Testis (tissue), 2 donors: Measurements from ENCODE around the gene BAG5.

Source experiments
- CTCF ChIP-seq, 3 experiments: fragments of 450-650 bp in 2 of 3; fragments of 200-600 bp in 1 of 3; sonication (generic) in 1 of 3; IDR thresholded peaks; one replicate each; pipeline ENCODE4 v1.5.1; 2016 to 2019; ENCODE audit warnings: antibody characterized with exemption in 3 of 3, mild to moderate bottlenecking in 2 of 3, moderate library complexity in 1 of 3
- POLR2A ChIP-seq: fragments of 450-650 bp; IDR thresholded peaks from one replicate; pipeline ENCODE4 v1.6.1; 2017; ENCODE audit warnings: antibody characterized with exemption, mild to moderate bottlenecking, moderate library complexity

GRCh38 chr14:103539056-103539825, 23.2 kb downstream of the BAG5 start:
- TF ChIP-seq CTCF (IDR thresholded peaks at IDR 0.05) (no peak), POLR2A (no peak)
